Esophagus squamous epithelium (tissue), 5 donors: ENCODE results near the gene CACNA2D2. TPM values are rescaled to one million over a fixed set of nuclear protein-coding genes. Genes with fewer than 3 reads are reported as not detected.

Source experiments
- DNase-seq: peaks from one replicate; lab custom pipeline; 2025; lab: John Stamatoyannopoulos, UW
- H3K27ac ChIP-seq, 4 donors: fragments of 200-600 bp; sonication (generic); one replicate each; pipeline ENCODE4 v1.5.1; 2016 to 2019; ENCODE audit warnings: mild to moderate bottlenecking in 1 of 4
- H3K27me3 ChIP-seq, 4 donors: fragments of 200-600 bp; sonication (generic); 1 replicate in 3 of 4; 2 replicates in 1 of 4; pipeline versions ENCODE4 v1.5.1 to v1.6.0; 2017 to 2021; ENCODE audit warnings: antibody characterized with exemption in 1 of 4
- H3K36me3 ChIP-seq, 3 donors: fragments of 200-600 bp; sonication (generic); one replicate each; pipeline ENCODE4 v1.5.1; 2016 to 2019
- H3K4me1 ChIP-seq, 3 donors: fragments of 200-600 bp; sonication (generic); one replicate each; pipeline ENCODE4 v1.5.1; 2017 to 2019
- H3K4me3 ChIP-seq, 4 donors: fragments of 200-600 bp; sonication (generic); 1 replicate in 3 of 4; 2 replicates in 1 of 4; pipeline ENCODE4 v1.5.1; 2016 to 2019; ENCODE audit warnings: mild to moderate bottlenecking in 2 of 4, moderate library complexity in 1 of 4
- H3K9me3 ChIP-seq, 3 donors: fragments of 200-600 bp; sonication (generic); one replicate each; pipeline ENCODE4 v1.5.1; 2016 to 2019
- POLR2A ChIP-seq, 4 donors: fragments of 450-650 bp; IDR thresholded peaks; one replicate each; pipeline ENCODE4 v1.6.1; 2017; ENCODE audit warnings: antibody characterized with exemption in 4 of 4, mild to moderate bottlenecking in 4 of 4, moderate library complexity in 3 of 4
- WGBS, 2 donors: methylation state at CpG; one replicate each; pipeline ENCODE4 v1.1.5; 2018; 5-methylcytosine and 5-hydroxymethylcytosine counted together
- intact Hi-C: fragments of 100-400 bp; cut with DNase I; formaldehyde crosslinking; loops from one replicate; pipeline ENCODE4 v1.15.0; 2022
- total RNA-seq, 4 donors: library from RNA; depleted of rRNA; stranded (reverse); fragments of >200 nt; gene quantifications; one replicate each; pipeline ENCODE4 v1.1.0, GENCODE V29; 2016
- TF ChIP-seq, protein P1 (sequence below), 6 experiments: fragments of 450-650 bp in 4 of 6; fragments of 200-600 bp in 2 of 6; sonication (generic) in 2 of 6; IDR thresholded peaks; one replicate each; pipeline ENCODE4 v1.5.1; 2016 to 2019; ENCODE audit warnings: antibody characterized with exemption in 6 of 6, mild to moderate bottlenecking in 4 of 6, moderate library complexity in 4 of 6
- donor health status: DM: yes; HTN: yes; CAD: no.

CACNA2D2 gene
- total RNA-seq, 4 donors from 2014 or later, result 0.18 to 0.57 (median 0.35) TPM; not detected in 1

DNA sequence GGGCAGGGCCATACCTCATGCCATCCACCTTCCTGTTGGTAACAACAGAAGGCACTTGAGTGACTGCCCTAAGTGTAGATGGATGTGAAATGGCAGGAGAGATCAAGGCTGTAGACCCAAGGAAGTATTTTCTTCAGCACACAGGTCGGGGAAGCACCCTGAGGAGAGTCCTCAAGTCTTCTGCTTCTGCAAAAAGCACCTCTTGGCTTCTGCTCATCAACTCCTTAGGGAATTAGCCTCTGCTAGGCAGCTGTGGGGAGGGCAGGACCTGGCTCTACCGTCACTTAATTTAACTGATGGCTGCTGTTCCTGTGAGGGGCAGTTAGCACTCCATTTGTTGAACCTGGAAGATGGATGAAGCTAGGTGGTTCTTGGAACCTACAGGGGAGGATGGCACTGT, 6.9 kb upstream of the CACNA2D2 start:
- 57% methylated on average over 2 of the region's 2 CpGs; no CpG with 5 or more reads in 1 of the 2 donors for WGBS, 2 donors
- H3K27ac ChIP-seq, result no peak overlapping the region
- TF ChIP-seq, protein P1, sequence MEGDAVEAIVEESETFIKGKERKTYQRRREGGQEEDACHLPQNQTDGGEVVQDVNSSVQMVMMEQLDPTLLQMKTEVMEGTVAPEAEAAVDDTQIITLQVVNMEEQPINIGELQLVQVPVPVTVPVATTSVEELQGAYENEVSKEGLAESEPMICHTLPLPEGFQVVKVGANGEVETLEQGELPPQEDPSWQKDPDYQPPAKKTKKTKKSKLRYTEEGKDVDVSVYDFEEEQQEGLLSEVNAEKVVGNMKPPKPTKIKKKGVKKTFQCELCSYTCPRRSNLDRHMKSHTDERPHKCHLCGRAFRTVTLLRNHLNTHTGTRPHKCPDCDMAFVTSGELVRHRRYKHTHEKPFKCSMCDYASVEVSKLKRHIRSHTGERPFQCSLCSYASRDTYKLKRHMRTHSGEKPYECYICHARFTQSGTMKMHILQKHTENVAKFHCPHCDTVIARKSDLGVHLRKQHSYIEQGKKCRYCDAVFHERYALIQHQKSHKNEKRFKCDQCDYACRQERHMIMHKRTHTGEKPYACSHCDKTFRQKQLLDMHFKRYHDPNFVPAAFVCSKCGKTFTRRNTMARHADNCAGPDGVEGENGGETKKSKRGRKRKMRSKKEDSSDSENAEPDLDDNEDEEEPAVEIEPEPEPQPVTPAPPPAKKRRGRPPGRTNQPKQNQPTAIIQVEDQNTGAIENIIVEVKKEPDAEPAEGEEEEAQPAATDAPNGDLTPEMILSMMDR (IDR thresholded peaks at IDR 0.05), result no peak
- no peak for TF ChIP-seq POLR2A (IDR thresholded peaks at IDR 0.05)

DNA sequence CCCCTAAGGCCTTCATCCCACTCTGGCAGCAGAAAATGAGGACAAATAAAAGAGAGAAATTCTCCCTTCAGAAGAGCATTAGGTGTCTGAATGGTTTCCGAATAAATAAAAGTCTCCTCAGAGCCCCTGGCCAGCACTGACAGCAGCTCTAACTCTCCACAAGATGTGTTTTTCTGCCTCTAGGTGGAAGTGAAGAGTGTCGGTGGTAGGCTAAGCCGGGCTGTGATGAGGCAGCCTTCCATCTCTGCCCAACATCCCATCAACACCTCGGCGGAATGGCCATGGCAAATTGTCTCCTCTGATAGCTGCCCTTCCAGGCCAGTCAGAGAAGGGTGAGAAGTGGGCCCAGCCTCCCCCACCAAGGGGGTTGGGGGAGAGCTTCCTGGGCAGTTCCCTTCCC, 6.3 kb upstream of the CACNA2D2 start:
- 71% methylated on average over 5 of the region's 5 CpGs; no CpG with 5 or more reads in 1 of the 2 donors for WGBS, 2 donors
- Histone ChIP-seq H3K27me3 (peaks cover 0 to 8% (median 0%) of the 10 kb centered on the region in 4 donors), H3K9me3 (no peaks in the 10 kb centered on the region), H3K27ac (no peak overlapping the region), H3K4me1 (no peaks in the 10 kb centered on the region), H3K36me3 (no peaks in the 10 kb centered on the region), H3K4me3 (no peak overlapping the region)
- intact Hi-C loops, result no loop called here
- DNase-seq, result no peak
- TF ChIP-seq POLR2A (IDR thresholded peaks at IDR 0.05), result no peak
- TF ChIP-seq, protein P1 (IDR thresholded peaks at IDR 0.05), result no peak

More for the DNA sequence above, 6.9 kb upstream of the CACNA2D2 start:
- intact Hi-C loops, result no loop called here
- no peak overlapping the region for H3K4me3 ChIP-seq
- no peaks in the 10 kb centered on the region for H3K9me3 ChIP-seq
- no peaks in the 10 kb centered on the region for H3K36me3 ChIP-seq
- H3K27me3 ChIP-seq, result peaks cover 0 to 1% (median 0%) of the 10 kb centered on the region in 4 donors
- DNase-seq, result no peak
- peaks cover 0 to 3% (median 0%) of the 10 kb centered on the region in 3 donors for H3K4me1 ChIP-seq

DNA sequence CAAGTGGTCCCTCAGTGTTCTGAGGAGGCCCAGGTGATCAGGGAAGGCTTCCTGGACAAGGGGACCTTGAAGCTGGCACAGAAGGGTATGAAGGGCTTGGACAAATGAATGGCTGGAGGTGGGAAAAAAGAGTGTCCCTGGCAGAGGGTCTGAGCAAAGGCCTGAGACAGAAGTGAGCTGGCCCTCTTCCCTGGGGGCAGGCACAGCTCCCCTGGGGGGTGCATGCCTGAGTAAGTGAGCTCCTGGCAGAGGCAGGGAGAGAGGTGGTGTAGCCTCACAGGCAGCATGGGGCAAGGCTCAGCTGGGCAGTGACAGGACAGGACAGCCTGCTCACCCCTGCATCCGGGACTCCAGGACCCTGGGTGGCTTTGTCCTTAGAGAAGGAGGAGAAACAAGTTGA, 5.4 kb upstream of the CACNA2D2 start:
- Histone ChIP-seq H3K9me3 (no peaks in the 10 kb centered on the region), H3K36me3 (no peaks in the 10 kb centered on the region), H3K27me3 (peaks cover 0 to 15% (median 0%) of the 10 kb centered on the region in 4 donors), H3K4me3 (no peak overlapping the region), H3K27ac (no peak overlapping the region), H3K4me1 (peaks cover 0 to 4% (median 0%) of the 10 kb centered on the region in 3 donors)
- WGBS, 2 donors, result 67% methylated on average over 1 of the region's 1 CpG
- DNase-seq, result no peak
- intact Hi-C loops, result no loop called here
- no peak for TF ChIP-seq POLR2A (IDR thresholded peaks at IDR 0.05)
- TF ChIP-seq, protein P1 (IDR thresholded peaks at IDR 0.05), result no peak

DNA sequence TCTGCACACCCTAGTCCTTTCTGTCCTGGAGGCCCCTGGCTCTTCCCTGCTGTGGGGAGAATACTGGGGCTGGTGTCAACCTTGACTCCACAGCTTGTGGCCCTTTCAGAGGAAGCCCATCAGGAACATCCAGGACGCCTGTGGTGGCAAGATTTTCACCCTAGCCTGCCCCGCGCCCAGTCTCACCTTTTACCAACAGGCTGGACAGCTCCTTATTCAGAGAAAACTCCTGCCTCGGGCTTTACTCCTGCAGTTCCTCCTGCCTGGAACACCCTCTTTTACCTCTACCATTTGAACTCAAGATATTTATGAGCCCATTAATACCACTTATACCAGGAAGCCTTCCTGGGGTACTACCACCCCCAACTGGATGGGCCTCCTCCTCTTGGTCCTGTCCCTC, 2.7 kb upstream of the CACNA2D2 start:
- H3K36me3 ChIP-seq, result no peaks in the 10 kb centered on the region
- DNase-seq, result no peak
- no peak overlapping the region for H3K4me3 ChIP-seq
- peaks cover 0 to 22% (median 8%) of the 10 kb centered on the region in 3 donors for H3K4me1 ChIP-seq
- intact Hi-C loops, result no loop called here
- H3K27ac ChIP-seq, result no peak overlapping the region
- 68 to 75% methylated on average over 4 of the region's 4 CpGs for WGBS, 2 donors
- peaks cover 0 to 42% (median 4%) of the 10 kb centered on the region in 4 donors for H3K27me3 ChIP-seq
- TF ChIP-seq POLR2A (IDR thresholded peaks at IDR 0.05), result no peak
- TF ChIP-seq, protein P1 (IDR thresholded peaks at IDR 0.05), result no peak
- H3K9me3 ChIP-seq, result no peaks in the 10 kb centered on the region

DNA sequence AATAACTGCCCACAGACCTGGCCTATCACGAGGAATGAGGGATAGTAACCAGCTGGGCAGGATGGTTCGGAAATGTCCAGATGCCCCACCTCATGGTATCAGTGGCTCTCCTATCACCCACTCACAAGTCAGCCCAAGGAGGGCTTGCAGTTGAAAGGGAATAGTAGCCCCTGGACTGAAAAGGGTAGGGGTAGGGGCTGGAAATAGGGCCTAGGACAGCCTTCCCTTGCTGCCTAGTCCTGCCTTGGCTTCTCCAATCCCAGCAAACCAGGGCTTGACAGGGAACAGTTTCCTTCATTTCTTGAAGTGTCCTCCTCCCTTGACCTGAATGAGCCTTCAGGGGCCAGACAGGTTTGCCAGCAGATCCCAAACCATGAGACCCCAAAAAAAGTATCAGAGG, 1.2 kb upstream of the CACNA2D2 start:
- TF ChIP-seq POLR2A (IDR thresholded peaks at IDR 0.05), result no peak
- TF ChIP-seq, protein P1 (IDR thresholded peaks at IDR 0.05), result no peak
- Histone ChIP-seq H3K9me3 (no peaks in the 10 kb centered on the region), H3K36me3 (no peaks in the 10 kb centered on the region), H3K27ac (no peak overlapping the region), H3K4me1 (peaks cover 0 to 22% (median 8%) of the 10 kb centered on the region in 3 donors), H3K4me3 (no peak overlapping the region), H3K27me3 (peaks cover 0 to 57% (median 4%) of the 10 kb centered on the region in 4 donors)
- DNase-seq, result no peak
- intact Hi-C loops, result no loop called here
- whole genome bisulfite sequencing, 2 donors, result 63 to 90% methylated on average over 2 of the region's 2 CpGs
